Transverse colon (tissue), 4 donors: ENCODE data around the gene CALHM1. TPM values are rescaled to one million over a fixed set of nuclear protein-coding genes. Genes with fewer than 3 reads are reported as not detected.
A peak's percentile ranks its signal among the peaks of the same experiment; 100 is the strongest.

ENCODE experiments used
- DNase-seq: peaks from one replicate; pipeline ENCODE4 v3.0.0-alpha.2; 2019
- H3K27ac ChIP-seq, 4 donors: fragments of 200-600 bp; sonication (generic); 2 replicates each; pipeline ENCODE4 v1.5.1; 2016 to 2018; ENCODE audit warnings: inconsistent platforms in 4 of 4
- H3K27me3 ChIP-seq: fragments of 200-600 bp; sonication (generic); 2 replicates; pipeline ENCODE4 v1.5.1; 2017; ENCODE audit warnings: inconsistent platforms
- H3K36me3 ChIP-seq, 4 donors: fragments of 200-600 bp; sonication (generic); 2 replicates each; pipeline ENCODE4 v1.5.1; 2017 to 2019; ENCODE audit warnings: inconsistent platforms in 4 of 4
- H3K4me1 ChIP-seq, 4 donors: fragments of 200-600 bp; sonication (generic); 2 replicates each; pipeline ENCODE4 v1.5.1; 2017 to 2020; ENCODE audit warnings: inconsistent platforms in 4 of 4
- H3K4me3 ChIP-seq, 4 donors: fragments of 200-600 bp; sonication (generic); 1 replicate in 1 of 4; 2 replicates in 3 of 4; pipeline versions ENCODE4 v1.5.1 to v1.6.1; 2017 to 2019; ENCODE audit warnings: inconsistent platforms in 4 of 4
- H3K9me3 ChIP-seq, 2 donors: fragments of 200-600 bp; sonication (generic); 2 replicates each; pipeline ENCODE4 v1.5.1; 2017 to 2019; ENCODE audit warnings: inconsistent platforms in 2 of 2
- EP300 ChIP-seq: sonication (generic); formaldehyde crosslinking; IDR thresholded peaks from one replicate; pipeline ENCODE4 v1.6.1; 2017; ENCODE audit warnings: antibody characterized with exemption, low read depth
- POLR2A ChIP-seq: fragments of 450-650 bp; IDR thresholded peaks from one replicate; pipeline ENCODE4 v1.6.1; 2016; ENCODE audit warnings: antibody characterized with exemption, mild to moderate bottlenecking, moderate library complexity
- POLR2AphosphoS5 ChIP-seq, 3 donors: sonication (generic); formaldehyde crosslinking; IDR thresholded peaks; one replicate each; pipeline ENCODE4 v1.6.1; 2016; ENCODE audit warnings: antibody characterized with exemption in 3 of 3
- WGBS, 2 donors: methylation state at CpG; one replicate each; pipeline ENCODE4 v1.1.5; 2018; ENCODE audit warnings: low coverage in 1 of 2; 5-methylcytosine and 5-hydroxymethylcytosine counted together
- in situ Hi-C, 4 donors: fragments of 200-750 bp; cut with MboI; loops; one replicate each; pipeline versions ENCODE4 v1.15.0 to v1.15.1; 2017; ENCODE audit warnings: low sequenced_read_pairs in 3 of 4, low pct_ligation_motif_present in 1 of 4, low pct_unique_long_range_greater_than_20kb in 1 of 4
- intact Hi-C: fragments of 100-400 bp; cut with DNase I; formaldehyde crosslinking; loops from one replicate; pipeline ENCODE4 v1.15.1; 2023; ENCODE audit warnings: low total_unique reads
- total RNA-seq, 4 donors: library from RNA; depleted of rRNA; stranded (reverse); fragments of >200 nt; gene quantifications; one replicate each; pipeline ENCODE4 v1.1.0, GENCODE V29; 2016
- TF ChIP-seq, protein P1 (sequence below), 5 experiments: fragments of 200-600 bp in 3 of 5; fragments of 450-650 bp in 2 of 5; sonication (generic) in 3 of 5; IDR thresholded peaks; 1 replicate in 2 of 5; 2 replicates in 3 of 5; pipeline ENCODE4 v1.5.1; 2016 to 2017; ENCODE audit warnings: antibody characterized with exemption in 5 of 5, inconsistent platforms in 3 of 5, mild to moderate bottlenecking in 2 of 5, moderate library complexity in 1 of 5

CALHM1 gene
- total RNA-seq, 4 donors from 2014 or later: not detected

GRCh38 chr10:103451091-103451813, 7.4 kb downstream of the CALHM1 start:
- intact Hi-C loops (no loop called here), in situ Hi-C loops (no loop called here)
- WGBS, 2 donors: 20 to 54% methylated on average over 1 to 14 of the region's 14 CpGs
- peak overlapping the region; percentile 85 to 93 (median 86) for H3K27ac ChIP-seq
- H3K27me3 ChIP-seq: peaks cover 5% of the 10 kb centered on the region
- TF ChIP-seq EP300: no peak
- TF ChIP-seq POLR2AphosphoS5 (IDR thresholded peaks at IDR 0.05): peak in 1 of 3 donors; percentile 24
- H3K36me3 ChIP-seq: no peaks in the 10 kb centered on the region
- H3K4me3 ChIP-seq: peak overlapping the region; percentile 49 to 68 (median 60)
- H3K4me1 ChIP-seq: peaks cover 8 to 48% (median 14%) of the 10 kb centered on the region in 4 donors
- H3K9me3 ChIP-seq: no peaks in the 10 kb centered on the region
- DNase-seq: peak; percentile 52

- Histone ChIP-seq H3K9me3 (no peaks in the 10 kb centered on the region), H3K4me1 (peaks cover 8 to 56% (median 14%) of the 10 kb centered on the region in 4 donors), H3K27me3 (peaks cover 5% of the 10 kb centered on the region), H3K4me3 (peak overlapping the region in 1 of 4 donors; percentile 67), H3K27ac (peak overlapping the region; percentile 85 to 93 (median 86)), H3K36me3 (peaks cover 0 to 9% (median 0%) of the 10 kb centered on the region in 4 donors)
- in situ Hi-C loops (no loop called here), intact Hi-C loops (no loop called here)
- 87 to 100% methylated on average over 1 to 12 of the region's 12 CpGs for WGBS, 2 donors
- no peak for DNase-seq
- TF ChIP-seq EP300: no peak
- TF ChIP-seq, protein P1, sequence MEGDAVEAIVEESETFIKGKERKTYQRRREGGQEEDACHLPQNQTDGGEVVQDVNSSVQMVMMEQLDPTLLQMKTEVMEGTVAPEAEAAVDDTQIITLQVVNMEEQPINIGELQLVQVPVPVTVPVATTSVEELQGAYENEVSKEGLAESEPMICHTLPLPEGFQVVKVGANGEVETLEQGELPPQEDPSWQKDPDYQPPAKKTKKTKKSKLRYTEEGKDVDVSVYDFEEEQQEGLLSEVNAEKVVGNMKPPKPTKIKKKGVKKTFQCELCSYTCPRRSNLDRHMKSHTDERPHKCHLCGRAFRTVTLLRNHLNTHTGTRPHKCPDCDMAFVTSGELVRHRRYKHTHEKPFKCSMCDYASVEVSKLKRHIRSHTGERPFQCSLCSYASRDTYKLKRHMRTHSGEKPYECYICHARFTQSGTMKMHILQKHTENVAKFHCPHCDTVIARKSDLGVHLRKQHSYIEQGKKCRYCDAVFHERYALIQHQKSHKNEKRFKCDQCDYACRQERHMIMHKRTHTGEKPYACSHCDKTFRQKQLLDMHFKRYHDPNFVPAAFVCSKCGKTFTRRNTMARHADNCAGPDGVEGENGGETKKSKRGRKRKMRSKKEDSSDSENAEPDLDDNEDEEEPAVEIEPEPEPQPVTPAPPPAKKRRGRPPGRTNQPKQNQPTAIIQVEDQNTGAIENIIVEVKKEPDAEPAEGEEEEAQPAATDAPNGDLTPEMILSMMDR (IDR thresholded peaks at IDR 0.05): no peak
- TF ChIP-seq POLR2A: no peak
- TF ChIP-seq POLR2AphosphoS5 (IDR thresholded peaks at IDR 0.05): no peak
Measured at GRCh38 chr10:103450201-103450695, 8.5 kb downstream of the CALHM1 start.

GRCh38 chr10:103449208-103450144, 9.2 kb downstream of the CALHM1 start:
- H3K36me3 ChIP-seq: peaks cover 0 to 12% (median 0%) of the 10 kb centered on the region in 4 donors
- peak overlapping the region; percentile 34 to 93 (median 86) for H3K27ac ChIP-seq
- TF ChIP-seq POLR2AphosphoS5 (IDR thresholded peaks at IDR 0.05) (no peak), POLR2A (no peak), EP300 (no peak)
- TF ChIP-seq, protein P1 (IDR thresholded peaks at IDR 0.05): no peak
- H3K4me1 ChIP-seq: peaks cover 8 to 56% (median 14%) of the 10 kb centered on the region in 4 donors
- WGBS, 2 donors: 75 to 83% methylated on average over 3 to 34 of the region's 34 CpGs
- H3K27me3 ChIP-seq: peaks cover 5% of the 10 kb centered on the region
- intact Hi-C loops: no loop called here
- in situ Hi-C loops: no loop called here
- no peak for DNase-seq
- peak overlapping the region in 1 of 4 donors; percentile 67 for H3K4me3 ChIP-seq
- no peaks in the 10 kb centered on the region for H3K9me3 ChIP-seq

DNA sequence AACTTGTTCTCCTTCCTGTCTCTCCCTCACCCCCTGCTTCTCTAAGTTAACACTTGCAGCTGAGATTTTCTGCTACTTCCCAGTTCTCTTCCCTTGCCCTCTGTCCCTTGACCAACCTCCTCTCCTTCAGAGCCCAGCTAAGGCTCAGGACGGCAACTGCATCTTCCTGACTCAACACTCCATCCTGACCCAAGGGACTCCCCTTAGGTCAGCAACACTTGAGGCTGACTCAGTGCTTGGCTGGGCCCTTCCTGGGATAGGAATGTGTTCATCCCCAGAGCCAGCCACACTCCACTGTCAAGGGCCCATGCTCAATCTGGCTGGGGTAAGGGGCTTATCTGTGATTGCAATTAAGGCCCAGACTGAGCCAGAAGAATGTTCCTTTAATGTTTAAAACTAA, 10.0 kb downstream of the CALHM1 start:
- 50% methylated on average over 1 of the region's 1 CpG; no CpG with 5 or more reads in 1 of the 2 donors for WGBS, 2 donors
- Histone ChIP-seq H3K4me1 (peaks cover 8 to 56% (median 14%) of the 10 kb centered on the region in 4 donors), H3K27ac (peak overlapping the region; percentile 40 to 93 (median 86)), H3K9me3 (no peaks in the 10 kb centered on the region), H3K4me3 (peak overlapping the region in 1 of 4 donors; percentile 6), H3K36me3 (peaks cover 0 to 18% (median 0%) of the 10 kb centered on the region in 4 donors), H3K27me3 (peaks cover 5% of the 10 kb centered on the region)
- in situ Hi-C loops: no loop called here
- peak; percentile 38 for DNase-seq
- TF ChIP-seq POLR2A (no peak), POLR2AphosphoS5 (IDR thresholded peaks at IDR 0.05) (peak in 1 of 3 donors; percentile 34)
- TF ChIP-seq, protein P1 (IDR thresholded peaks at IDR 0.05): no peak
- intact Hi-C loops: no loop called here
